ENCODE data around the gene FNDC3B. TPM values are rescaled to one million over a fixed set of nuclear protein-coding genes. Genes with fewer than 3 reads are reported as not detected.

Gene FNDC3B
- total RNA-seq, 2 donors from 2014 or later = 12.0 to 17.7 TPM

- H3K4me3 Mint-ChIP-seq = no peak overlapping the region
Observed at GRCh38 chr3:172128858-172129257, 89.5 kb downstream of the FNDC3B start.

GRCh38 chr3:172129498-172129849 is 90.1 kb downstream of the FNDC3B start:
- Mint-ChIP-seq H3K27me3 (ENCODE audit: low read depth) (no peaks in the 10 kb centered on the region), H3K4me1 (ENCODE audit: low read depth) (peaks cover 37% of the 10 kb centered on the region), H3K36me3 (ENCODE audit: insufficient read depth in 2 of 2) (peaks cover 0 to 1% of the 10 kb centered on the region in 2 donors), H3K27ac (peak overlapping the region; percentile 90), H3K4me3 (peak overlapping the region in 1 of 2 donors; percentile 71), H3K9me3 (no peaks in the 10 kb centered on the region)
- no peak for DNase-seq
- no peak for ATAC-seq (replicated peaks in 1 of 2)

More at GRCh38 chr3:172128858-172129257, 89.5 kb downstream of the FNDC3B start:
- ATAC-seq (replicated peaks in 1 of 2) (no peak), DNase-seq (no peak)
- peaks cover 37% of the 10 kb centered on the region for H3K4me1 Mint-ChIP-seq (ENCODE audit: low read depth)
- H3K27ac Mint-ChIP-seq = no peak overlapping the region
- no peaks in the 10 kb centered on the region for H3K9me3 Mint-ChIP-seq
- H3K27me3 Mint-ChIP-seq (ENCODE audit: low read depth) = no peaks in the 10 kb centered on the region
- peaks cover 0 to 1% of the 10 kb centered on the region in 2 donors for H3K36me3 Mint-ChIP-seq (ENCODE audit: insufficient read depth in 2 of 2)

GRCh38 chr3:172129850-172130716 is 90.7 kb downstream of the FNDC3B start:
- H3K4me1 Mint-ChIP-seq (ENCODE audit: low read depth) = peaks cover 36% of the 10 kb centered on the region
- H3K4me3 Mint-ChIP-seq = peak overlapping the region; percentile 44 to 71
- DNase-seq (peak; percentile 61 to 66), ATAC-seq (replicated peaks in 1 of 2) (peak; percentile 82 to 89)
- no peaks in the 10 kb centered on the region for H3K27me3 Mint-ChIP-seq (ENCODE audit: low read depth)
- H3K36me3 Mint-ChIP-seq (ENCODE audit: insufficient read depth in 2 of 2) = no peaks in the 10 kb centered on the region
- no peaks in the 10 kb centered on the region for H3K9me3 Mint-ChIP-seq
- H3K27ac Mint-ChIP-seq = peak overlapping the region; percentile 90

- Mint-ChIP-seq H3K36me3 (ENCODE audit: insufficient read depth in 2 of 2) (no peaks in the 10 kb centered on the region), H3K4me3 (peak overlapping the region; percentile 44 to 71), H3K4me1 (ENCODE audit: low read depth) (peaks cover 34% of the 10 kb centered on the region), H3K27ac (peak overlapping the region; percentile 90), H3K27me3 (ENCODE audit: low read depth) (no peaks in the 10 kb centered on the region), H3K9me3 (no peaks in the 10 kb centered on the region)
- ATAC-seq (replicated peaks in 1 of 2) = no peak
- no peak for DNase-seq
Observed at GRCh38 chr3:172130717-172131050, 91.3 kb downstream of the FNDC3B start.

GRCh38 chr3:172131746-172132145 is 92.4 kb downstream of the FNDC3B start:
- Mint-ChIP-seq H3K4me3 (peak overlapping the region in 1 of 2 donors; percentile 45), H3K9me3 (no peaks in the 10 kb centered on the region), H3K27ac (peak overlapping the region; percentile 14), H3K27me3 (ENCODE audit: low read depth) (no peaks in the 10 kb centered on the region), H3K4me1 (ENCODE audit: low read depth) (peaks cover 41% of the 10 kb centered on the region), H3K36me3 (ENCODE audit: insufficient read depth in 2 of 2) (no peaks in the 10 kb centered on the region)
- ATAC-seq (replicated peaks in 1 of 2) (no peak), DNase-seq (no peak)

- peak overlapping the region; percentile 14 for H3K27ac Mint-ChIP-seq
- no peaks in the 10 kb centered on the region for H3K36me3 Mint-ChIP-seq (ENCODE audit: insufficient read depth in 2 of 2)
- ATAC-seq (replicated peaks in 1 of 2) (peak; percentile 51 to 52), DNase-seq (peak in 1 of 2 donors; percentile 16)
- no peaks in the 10 kb centered on the region for H3K9me3 Mint-ChIP-seq
- H3K27me3 Mint-ChIP-seq (ENCODE audit: low read depth) = no peaks in the 10 kb centered on the region
- H3K4me3 Mint-ChIP-seq = peak overlapping the region in 1 of 2 donors; percentile 45
- peaks cover 44% of the 10 kb centered on the region for H3K4me1 Mint-ChIP-seq (ENCODE audit: low read depth)
Observed at GRCh38 chr3:172132159-172132586, 92.8 kb downstream of the FNDC3B start.

GRCh38 chr3:172132721-172133311 is 93.4 kb downstream of the FNDC3B start:
- Mint-ChIP-seq H3K9me3 (no peaks in the 10 kb centered on the region), H3K4me3 (no peak overlapping the region), H3K4me1 (ENCODE audit: low read depth) (peaks cover 50% of the 10 kb centered on the region), H3K27ac (no peak overlapping the region), H3K27me3 (ENCODE audit: low read depth) (no peaks in the 10 kb centered on the region), H3K36me3 (ENCODE audit: insufficient read depth in 2 of 2) (no peaks in the 10 kb centered on the region)
- DNase-seq = no peak
- no peak for ATAC-seq (replicated peaks in 1 of 2)

- no peaks in the 10 kb centered on the region for H3K36me3 Mint-ChIP-seq (ENCODE audit: insufficient read depth in 2 of 2)
- no peak for DNase-seq
Observed at GRCh38 chr3:172133838-172134237, 94.5 kb downstream of the FNDC3B start.

GRCh38 chr3:172134352-172134751 is 95.0 kb downstream of the FNDC3B start:
- Mint-ChIP-seq H3K4me1 (ENCODE audit: low read depth) (peaks cover 59% of the 10 kb centered on the region), H3K27ac (peak overlapping the region; percentile 12)
- ATAC-seq (replicated peaks in 1 of 2) = no peak

More at GRCh38 chr3:172133838-172134237, 94.5 kb downstream of the FNDC3B start:
- Mint-ChIP-seq H3K27me3 (ENCODE audit: low read depth) (no peaks in the 10 kb centered on the region), H3K27ac (peak overlapping the region; percentile 53), H3K4me1 (ENCODE audit: low read depth) (peaks cover 59% of the 10 kb centered on the region), H3K4me3 (peak overlapping the region in 1 of 2 donors; percentile 25), H3K9me3 (no peaks in the 10 kb centered on the region)
- no peak for ATAC-seq (replicated peaks in 1 of 2)

GRCh38 chr3:172135185-172135584 is 95.8 kb downstream of the FNDC3B start:
- Mint-ChIP-seq H3K27me3 (ENCODE audit: low read depth) (no peaks in the 10 kb centered on the region), H3K4me3 (no peak overlapping the region), H3K9me3 (no peaks in the 10 kb centered on the region), H3K36me3 (ENCODE audit: insufficient read depth in 2 of 2) (no peaks in the 10 kb centered on the region), H3K4me1 (ENCODE audit: low read depth) (peaks cover 58% of the 10 kb centered on the region), H3K27ac (peak overlapping the region; percentile 46)
- DNase-seq (no peak), ATAC-seq (replicated peaks in 1 of 2) (no peak)

More at GRCh38 chr3:172134352-172134751, 95.0 kb downstream of the FNDC3B start:
- Mint-ChIP-seq H3K9me3 (no peaks in the 10 kb centered on the region), H3K36me3 (ENCODE audit: insufficient read depth in 2 of 2) (no peaks in the 10 kb centered on the region), H3K4me3 (peak overlapping the region in 1 of 2 donors; percentile 25), H3K27me3 (ENCODE audit: low read depth) (no peaks in the 10 kb centered on the region)
- DNase-seq = no peak

- Mint-ChIP-seq H3K4me3 (no peak overlapping the region), H3K9me3 (no peaks in the 10 kb centered on the region), H3K27ac (no peak overlapping the region), H3K36me3 (ENCODE audit: insufficient read depth in 2 of 2) (no peaks in the 10 kb centered on the region), H3K4me1 (ENCODE audit: low read depth) (peaks cover 59% of the 10 kb centered on the region), H3K27me3 (ENCODE audit: low read depth) (no peaks in the 10 kb centered on the region)
- DNase-seq (no peak), ATAC-seq (replicated peaks in 1 of 2) (peak in 1 of 2 donors; percentile 25)
Observed at GRCh38 chr3:172135820-172136219, 96.4 kb downstream of the FNDC3B start.

GRCh38 chr3:172136330-172136729 is 97.0 kb downstream of the FNDC3B start:
- Mint-ChIP-seq H3K27me3 (ENCODE audit: low read depth) (no peaks in the 10 kb centered on the region), H3K36me3 (ENCODE audit: insufficient read depth in 2 of 2) (no peaks in the 10 kb centered on the region), H3K9me3 (no peaks in the 10 kb centered on the region), H3K4me1 (ENCODE audit: low read depth) (peaks cover 64% of the 10 kb centered on the region), H3K4me3 (no peak overlapping the region), H3K27ac (no peak overlapping the region)
- no peak for ATAC-seq (replicated peaks in 1 of 2)
- no peak for DNase-seq
